SU-DHL-6 (cell line): Measurements from ENCODE around the gene HOXB3.
"Not testable (repeated sequence)": the region's sequence is repeated elsewhere in the genome, so short reads cannot be mapped to it uniquely, and the experiment has no call there.

ENCODE experiments used
- H2AFZ ChIP-seq: fragments of 200-600 bp; sonication (generic); 2 replicates; pipeline ENCODE4 v1.6.1; 2014; ENCODE audit warnings: low read depth, mild to moderate bottlenecking, moderate library complexity, mixed read lengths, antibody characterized with exemption, low read length; ENCODE audit not compliant: severe bottlenecking
- H3F3A ChIP-seq: fragments of 200-600 bp; shearing (Covaris generic); 2 replicates; pipeline ENCODE4 v1.6.0; 2016; ENCODE audit warnings: antibody characterized with exemption, mild to moderate bottlenecking; ENCODE audit not compliant: insufficient read depth
- H3K27ac ChIP-seq: fragments of 200-600 bp; sonication (generic); 2 replicates; pipeline ENCODE4 v1.5.1; 2016; ENCODE audit warnings: low read depth, mild to moderate bottlenecking, low read length, moderate library complexity, mixed read lengths
- H3K27me3 ChIP-seq: fragments of 200-600 bp; sonication (generic), shearing (Covaris generic); 2 replicates; pipeline ENCODE4 v1.6.0; 2014; ENCODE audit warnings: mild to moderate bottlenecking, low read length
- H3K36me3 ChIP-seq: fragments of 200-600 bp; sonication (generic); 2 replicates; pipeline ENCODE4 v1.6.1; 2014; ENCODE audit warnings: mild to moderate bottlenecking, low read length, mixed read lengths
- H3K4me2 ChIP-seq: fragments of 300-600, 200-600 bp; shearing (Covaris generic), sonication (generic); 2 replicates; pipeline ENCODE4 v1.6.0; 2014; ENCODE audit warnings: low read length, low read depth, mild to moderate bottlenecking; ENCODE audit not compliant: poor library complexity, severe bottlenecking
- H3K4me3 ChIP-seq: fragments of 200-600 bp; sonication (generic); 2 replicates; pipeline ENCODE4 v1.5.1; 2014; ENCODE audit warnings: antibody characterized with exemption, low read length, mild to moderate bottlenecking, mixed read lengths; ENCODE audit not compliant: insufficient read depth, poor library complexity, severe bottlenecking
- H3K79me2 ChIP-seq: fragments of 200-600 bp; sonication (generic); 2 replicates; pipeline ENCODE4 v1.6.1; 2014; ENCODE audit warnings: mild to moderate bottlenecking, low read length, moderate library complexity; ENCODE audit not compliant: insufficient read depth
- H3K9ac ChIP-seq: fragments of 200-600 bp; sonication (generic); 2 replicates; pipeline ENCODE4 v1.7.0; 2014; ENCODE audit warnings: mild to moderate bottlenecking, low read length
- H3K9me2 ChIP-seq: fragments of 200-600 bp; sonication (generic); replicated peaks from 2 replicates; pipeline ENCODE4 v1.6.1; 2014; ENCODE audit warnings: low read length; ENCODE audit not compliant: insufficient read depth
- H3K9me3 ChIP-seq: fragments of 200-600 bp; sonication (generic); 2 replicates; pipeline ENCODE4 v1.6.1; 2014; ENCODE audit warnings: low read length, mixed read lengths; ENCODE audit not compliant: insufficient read depth
- H4K20me1 ChIP-seq: fragments of 200-600 bp; sonication (generic); 2 replicates; pipeline ENCODE4 v1.6.1; 2014; ENCODE audit warnings: low read depth, mild to moderate bottlenecking, antibody characterized with exemption, low read length, moderate library complexity, mixed read lengths
- EZH2phosphoT487 ChIP-seq: fragments of 200-600 bp; sonication (generic), shearing (Covaris generic); conservative IDR thresholded peaks from 2 replicates; pipeline ENCODE4 v1.6.1; 2018; ENCODE audit warnings: mild to moderate bottlenecking, antibody characterized with exemption, low read length, moderate library complexity, mixed read lengths
- TF ChIP-seq, protein P1 (sequence below): fragments of 200-600 bp; sonication (generic); IDR thresholded peaks from one replicate; pipeline ENCODE4 v1.5.1; 2017; ENCODE audit warnings: antibody characterized with exemption, mild to moderate bottlenecking, low read length, moderate library complexity; ENCODE audit not compliant: insufficient read depth, poor library complexity, severe bottlenecking

Gene HOXB3

DNA sequence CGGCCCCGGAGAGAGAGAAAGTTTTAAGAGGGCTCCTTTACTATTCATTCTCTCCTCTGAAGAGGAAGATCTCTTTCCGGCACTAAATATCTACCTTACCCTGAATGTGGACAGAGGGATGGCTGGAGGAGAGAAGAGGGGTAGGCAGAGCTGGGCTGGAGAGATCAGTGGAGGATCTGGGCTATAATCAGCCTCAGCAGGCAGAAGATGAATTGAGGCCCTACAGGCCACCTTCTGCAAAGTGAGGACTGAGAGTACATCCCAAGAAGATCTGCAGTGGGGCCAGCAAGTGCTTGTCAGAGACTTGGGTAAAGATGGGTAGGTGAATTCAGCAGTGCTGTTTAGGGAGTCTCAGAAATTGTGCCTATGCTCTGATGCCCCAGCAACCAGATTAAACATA lies 52.7 kb downstream of the HOXB3 start:
- no peak overlapping the region for H3K27ac ChIP-seq
- no peaks in the 10 kb centered on the region; the same call in 1 of the 2 replicates for H3K27me3 ChIP-seq
- TF ChIP-seq, protein P1, sequence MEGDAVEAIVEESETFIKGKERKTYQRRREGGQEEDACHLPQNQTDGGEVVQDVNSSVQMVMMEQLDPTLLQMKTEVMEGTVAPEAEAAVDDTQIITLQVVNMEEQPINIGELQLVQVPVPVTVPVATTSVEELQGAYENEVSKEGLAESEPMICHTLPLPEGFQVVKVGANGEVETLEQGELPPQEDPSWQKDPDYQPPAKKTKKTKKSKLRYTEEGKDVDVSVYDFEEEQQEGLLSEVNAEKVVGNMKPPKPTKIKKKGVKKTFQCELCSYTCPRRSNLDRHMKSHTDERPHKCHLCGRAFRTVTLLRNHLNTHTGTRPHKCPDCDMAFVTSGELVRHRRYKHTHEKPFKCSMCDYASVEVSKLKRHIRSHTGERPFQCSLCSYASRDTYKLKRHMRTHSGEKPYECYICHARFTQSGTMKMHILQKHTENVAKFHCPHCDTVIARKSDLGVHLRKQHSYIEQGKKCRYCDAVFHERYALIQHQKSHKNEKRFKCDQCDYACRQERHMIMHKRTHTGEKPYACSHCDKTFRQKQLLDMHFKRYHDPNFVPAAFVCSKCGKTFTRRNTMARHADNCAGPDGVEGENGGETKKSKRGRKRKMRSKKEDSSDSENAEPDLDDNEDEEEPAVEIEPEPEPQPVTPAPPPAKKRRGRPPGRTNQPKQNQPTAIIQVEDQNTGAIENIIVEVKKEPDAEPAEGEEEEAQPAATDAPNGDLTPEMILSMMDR, result no peak
- TF ChIP-seq EZH2phosphoT487, result no peak
- no peak overlapping the region for H2AFZ ChIP-seq
- H3F3A ChIP-seq, result no peaks in the 10 kb centered on the region
- H3K9me3 ChIP-seq, result no peaks in the 10 kb centered on the region
- H3K9me2 ChIP-seq, result no peaks in the 10 kb centered on the region
- H3K79me2 ChIP-seq, result no peaks in the 10 kb centered on the region
- H3K4me2 ChIP-seq, result no peak overlapping the region
- no peak overlapping the region for H3K4me3 ChIP-seq
- no peaks in the 10 kb centered on the region for H4K20me1 ChIP-seq
- H3K9ac ChIP-seq, result no peak overlapping the region
- no peaks in the 10 kb centered on the region for H3K36me3 ChIP-seq

DNA sequence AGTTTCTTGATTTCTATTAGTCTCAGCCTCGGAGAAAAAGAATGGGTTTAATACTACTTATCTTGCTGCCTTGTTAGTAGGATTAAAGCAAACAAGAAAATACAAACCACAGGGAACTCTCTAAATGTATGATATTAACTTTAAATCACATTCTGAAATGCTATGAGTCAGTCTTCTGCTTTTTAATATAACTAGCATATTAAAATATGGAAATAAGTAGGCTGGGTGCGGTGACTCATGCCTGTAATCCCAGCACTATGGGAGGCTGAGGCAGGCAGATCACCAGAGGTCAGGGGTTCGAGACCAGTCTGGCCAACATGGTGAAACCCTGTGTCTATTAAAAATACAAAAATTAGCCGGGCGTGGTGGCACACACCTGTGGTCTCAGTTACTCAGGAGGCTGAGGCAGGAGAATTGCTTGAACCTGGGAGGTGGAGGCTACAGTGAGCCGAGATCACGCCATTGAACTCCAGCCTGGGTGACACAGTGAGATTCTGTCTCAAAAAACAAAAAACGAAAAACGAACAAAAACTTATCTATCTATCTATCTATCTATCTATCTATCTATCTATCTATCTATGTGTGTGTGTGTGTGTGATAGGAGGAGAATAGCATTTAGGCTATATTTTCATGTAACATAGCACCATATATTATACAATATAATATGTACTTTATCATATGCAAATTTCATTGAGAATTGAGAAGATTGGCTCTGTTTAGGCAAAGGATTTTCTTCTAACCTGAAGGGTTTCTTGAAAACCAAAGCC lies 54.1 kb downstream of the HOXB3 start:
- H3K4me2 ChIP-seq, H3K79me2 ChIP-seq, H3F3A ChIP-seq, H3K9me3 ChIP-seq, H3K27me3 ChIP-seq, H4K20me1 ChIP-seq, H3K9me2 ChIP-seq, H3K9ac ChIP-seq, H3K36me3 ChIP-seq, H2AFZ ChIP-seq, H3K27ac ChIP-seq, H3K4me3 ChIP-seq: not testable (repeated sequence)

DNA sequence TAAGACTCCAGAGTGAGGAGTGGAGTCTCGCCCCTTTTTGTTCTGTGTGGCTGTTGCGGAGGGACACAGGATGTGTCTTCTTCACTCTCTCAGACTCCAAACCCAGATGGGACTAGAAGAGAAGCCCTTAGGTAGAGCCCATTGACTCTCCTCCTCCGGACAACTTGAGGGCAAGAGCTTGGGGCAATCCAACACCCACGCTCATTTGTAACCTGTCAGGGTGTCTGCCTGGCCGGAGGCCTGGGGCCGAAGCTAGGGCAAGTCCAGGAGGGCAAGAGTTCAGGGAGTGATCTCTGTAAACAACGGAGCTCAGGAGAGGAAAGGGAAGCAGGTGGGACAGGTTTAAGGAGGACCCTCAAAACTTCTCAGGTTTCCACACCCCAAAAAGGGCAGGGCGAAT lies 57.8 kb downstream of the HOXB3 start:
- no peaks in the 10 kb centered on the region for H3K9me2 ChIP-seq
- no peaks in the 10 kb centered on the region for H3K9me3 ChIP-seq
- no peak for TF ChIP-seq EZH2phosphoT487
- TF ChIP-seq, protein P1, result no peak
- no peak overlapping the region for H3K4me3 ChIP-seq
- H3K27me3 ChIP-seq, result no peaks in the 10 kb centered on the region; the same call in 1 of the 2 replicates
- H3K27ac ChIP-seq, result no peak overlapping the region
- H3K36me3 ChIP-seq, result no peaks in the 10 kb centered on the region
- no peak overlapping the region for H3K9ac ChIP-seq
- no peaks in the 10 kb centered on the region for H4K20me1 ChIP-seq
- H3K79me2 ChIP-seq, result no peaks in the 10 kb centered on the region
- no peak overlapping the region for H2AFZ ChIP-seq
- no peaks in the 10 kb centered on the region for H3F3A ChIP-seq
- H3K4me2 ChIP-seq, result no peak overlapping the region

DNA sequence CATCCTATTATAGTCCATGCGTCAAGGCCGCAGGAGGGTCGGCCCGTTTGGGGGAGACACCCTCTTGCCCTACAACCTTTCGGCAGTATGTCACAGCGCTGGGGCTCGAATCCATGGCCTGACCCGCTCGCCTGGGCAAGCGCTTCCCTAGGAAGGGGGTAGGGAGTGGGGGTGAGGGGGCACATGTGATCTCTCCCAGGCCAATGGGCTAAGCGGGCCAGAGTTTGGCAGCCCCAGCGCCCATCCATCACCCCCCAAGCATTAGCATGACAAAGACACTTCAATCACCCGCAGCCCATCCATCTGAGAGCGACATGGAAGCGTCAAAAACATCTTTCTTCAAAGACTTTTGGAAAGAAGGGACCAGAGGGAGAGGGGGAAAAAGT lies 59.2 kb downstream of the HOXB3 start, which contains the start of gene HOXB1:
Gene HOXB1 (minus strand): TSS at position 125 of the 386 bp plus-strand sequence. CDS start 107 bp downstream, at position 18.
- Histone ChIP-seq H4K20me1 (no peaks in the 10 kb centered on the region), H3K27me3 (no peaks in the 10 kb centered on the region), H3K9ac (no peak within 1 kb of the TSS), H3K4me2 (no peak within 1 kb of the TSS), H3K4me3 (no peak within 1 kb of the TSS), H3K79me2 (no peaks in the 10 kb centered on the region), H3K36me3 (no peaks in the 10 kb centered on the region), H3K9me2 (no peaks in the 10 kb centered on the region), H2AFZ (no peak within 1 kb of the TSS), H3K27ac (no peak within 1 kb of the TSS), H3K9me3 (no peaks in the 10 kb centered on the region), H3F3A (no peaks in the 10 kb centered on the region)
- no peak for TF ChIP-seq EZH2phosphoT487
- TF ChIP-seq, protein P1, result no peak
